ENCODE measurements around the gene MPP3.

DNA sequence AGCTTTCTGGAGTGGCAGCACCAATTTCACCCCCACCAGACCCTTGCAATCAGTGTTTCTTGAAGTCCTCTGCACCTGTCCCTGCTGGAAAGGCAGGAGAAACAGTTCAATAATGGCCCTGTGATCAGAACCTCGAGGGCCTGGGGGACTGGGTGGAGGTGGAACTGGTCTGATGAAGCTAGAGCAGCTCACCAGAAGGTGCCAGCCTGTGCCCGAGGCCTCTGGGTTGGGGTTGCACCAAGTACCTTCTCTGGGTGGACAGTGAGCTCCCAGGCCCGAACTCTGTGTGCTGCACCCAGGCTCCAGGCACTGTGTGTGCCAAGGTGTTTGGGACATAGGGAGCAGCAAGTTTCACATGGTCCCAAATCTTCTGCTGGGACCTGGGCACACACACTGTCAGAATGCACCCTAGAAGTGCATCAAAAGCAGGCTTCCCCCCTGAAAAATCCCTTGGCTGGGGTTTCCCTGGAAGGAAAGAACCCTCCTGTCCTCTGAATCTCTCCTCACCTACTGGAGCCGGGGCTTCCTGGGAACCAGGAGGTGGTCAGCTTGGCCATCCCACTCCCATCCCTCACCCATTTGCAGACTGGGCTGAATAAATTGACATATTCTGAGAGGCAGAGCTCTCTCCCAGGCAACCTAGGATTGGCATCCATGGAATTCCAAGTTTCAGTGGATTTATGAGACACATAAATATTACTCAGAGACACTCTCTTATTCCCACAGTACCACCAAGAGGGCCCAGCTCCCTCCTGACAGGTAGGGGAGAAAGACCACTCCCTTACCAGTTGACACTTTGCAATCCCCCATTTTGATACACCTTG is 31.4 kb upstream of the MPP3 start:
- TF ChIP-seq, protein P1, sequence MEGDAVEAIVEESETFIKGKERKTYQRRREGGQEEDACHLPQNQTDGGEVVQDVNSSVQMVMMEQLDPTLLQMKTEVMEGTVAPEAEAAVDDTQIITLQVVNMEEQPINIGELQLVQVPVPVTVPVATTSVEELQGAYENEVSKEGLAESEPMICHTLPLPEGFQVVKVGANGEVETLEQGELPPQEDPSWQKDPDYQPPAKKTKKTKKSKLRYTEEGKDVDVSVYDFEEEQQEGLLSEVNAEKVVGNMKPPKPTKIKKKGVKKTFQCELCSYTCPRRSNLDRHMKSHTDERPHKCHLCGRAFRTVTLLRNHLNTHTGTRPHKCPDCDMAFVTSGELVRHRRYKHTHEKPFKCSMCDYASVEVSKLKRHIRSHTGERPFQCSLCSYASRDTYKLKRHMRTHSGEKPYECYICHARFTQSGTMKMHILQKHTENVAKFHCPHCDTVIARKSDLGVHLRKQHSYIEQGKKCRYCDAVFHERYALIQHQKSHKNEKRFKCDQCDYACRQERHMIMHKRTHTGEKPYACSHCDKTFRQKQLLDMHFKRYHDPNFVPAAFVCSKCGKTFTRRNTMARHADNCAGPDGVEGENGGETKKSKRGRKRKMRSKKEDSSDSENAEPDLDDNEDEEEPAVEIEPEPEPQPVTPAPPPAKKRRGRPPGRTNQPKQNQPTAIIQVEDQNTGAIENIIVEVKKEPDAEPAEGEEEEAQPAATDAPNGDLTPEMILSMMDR (IDR thresholded peaks at IDR 0.05): no peak
- no peak for TF ChIP-seq POLR2A (IDR thresholded peaks at IDR 0.05)

Measured in testis (tissue), 2 donors.